OCI-LY7 (cell line): ENCODE measurements around the gene TTF2. TPM values are rescaled to one million over a fixed set of nuclear protein-coding genes. Genes with fewer than 3 reads are reported as not detected.

Source experiments
- BruUV-seq: library from RNA; stranded (reverse); fragments of 400-500 nt; replicated peaks from 2 replicates; lab custom pipeline; 2021; lab: Mats Ljungman, UMichigan
- CTCF ChIA-PET: fragments of 300-600 bp; sonication (Branson Sonifier 250); formaldehyde crosslinking; loops from one replicate; lab custom pipeline; 2022; ENCODE audit warnings: antibody characterized with exemption; ENCODE audit not compliant: unreplicated experiment; lab: Charles Lee
- POLR2A ChIA-PET: fragments of 300-600 bp; sonication (Branson Sonifier 250); formaldehyde crosslinking; loops from one replicate; lab custom pipeline; 2022; ENCODE audit warnings: antibody characterized with exemption; lab: Charles Lee
- DNase-seq: peaks from one replicate; pipeline ENCODE4 v3.0.0-alpha.2; 2015; ENCODE audit warnings: low spot score
- H2AFZ ChIP-seq: fragments of 200-600 bp; sonication (generic), shearing (Covaris generic); 2 replicates; pipeline ENCODE4 v1.6.1; 2014; ENCODE audit warnings: mild to moderate bottlenecking, antibody characterized with exemption, low read length, moderate library complexity
- H3K27ac ChIP-seq: fragments of 200-600 bp; sonication (generic); 2 replicates; pipeline ENCODE4 v1.5.1; 2014; ENCODE audit warnings: mixed run types, low read depth, mild to moderate bottlenecking, moderate library complexity, low read length, inconsistent platforms; ENCODE audit not compliant: poor library complexity, severe bottlenecking
- H3K36me3 ChIP-seq: fragments of 200-600 bp; sonication (generic); 2 replicates; pipeline ENCODE4 v1.6.1; 2014; ENCODE audit warnings: mild to moderate bottlenecking, antibody characterized with exemption, low read length, moderate library complexity, mixed read lengths; ENCODE audit not compliant: insufficient read depth
- H3K4me1 ChIP-seq: fragments of 200-600 bp; sonication (generic); 2 replicates; pipeline ENCODE4 v1.5.1; 2014; ENCODE audit warnings: mild to moderate bottlenecking, low read length; ENCODE audit not compliant: insufficient read depth, poor library complexity, severe bottlenecking
- H3K4me2 ChIP-seq: fragments of 200-600 bp; sonication (generic); 2 replicates; pipeline ENCODE4 v1.6.1; 2014; ENCODE audit warnings: mild to moderate bottlenecking, low read length
- H3K4me3 ChIP-seq: fragments of 200-600 bp; sonication (generic); 2 replicates; pipeline ENCODE4 v1.5.1; 2014; ENCODE audit warnings: mild to moderate bottlenecking, low read depth, low read length; ENCODE audit not compliant: poor library complexity, severe bottlenecking
- H3K79me2 ChIP-seq: fragments of 200-600 bp; sonication (generic); 2 replicates; pipeline ENCODE4 v1.6.1; 2016; ENCODE audit warnings: low read depth, mild to moderate bottlenecking, low read length, moderate library complexity, mixed read lengths; ENCODE audit not compliant: insufficient read depth
- H3K9me2 ChIP-seq: fragments of 200-600 bp; sonication (generic); 2 replicates; pipeline ENCODE4 v1.6.1; 2016; ENCODE audit warnings: mild to moderate bottlenecking, low read length, mixed read lengths; ENCODE audit not compliant: insufficient read depth
- H3K9me3 ChIP-seq: fragments of 200-600 bp; sonication (generic); 2 replicates; pipeline ENCODE4 v1.6.1; 2014; ENCODE audit warnings: mild to moderate bottlenecking, mixed run types, low read length, mixed read lengths
- H4K20me1 ChIP-seq: fragments of 200-600 bp; sonication (generic); 2 replicates; pipeline ENCODE4 v1.6.1; 2014; ENCODE audit warnings: mild to moderate bottlenecking, antibody characterized with exemption, low read length, moderate library complexity, mixed read lengths; ENCODE audit not compliant: insufficient read depth
- CTCF ChIP-seq: fragments of 200-600 bp; sonication (generic); conservative IDR thresholded peaks from 2 replicates; pipeline ENCODE4 v1.5.1; 2014; ENCODE audit warnings: mild to moderate bottlenecking, antibody characterized with exemption, low read length, moderate library complexity, mixed read lengths
- EZH2phosphoT487 ChIP-seq: fragments of 200-600 bp; sonication (generic); IDR thresholded peaks from 2 replicates; pipeline ENCODE4 v1.6.1; 2018; ENCODE audit warnings: low read depth, borderline replicate concordance, mild to moderate bottlenecking, mixed run types, antibody characterized with exemption, low read length, moderate library complexity, mixed read lengths
- intact Hi-C: fragments of 100-400 bp; cut with micrococcal nuclease; formaldehyde crosslinking; loops from one replicate; pipeline ENCODE4 v1.10.0; 2022; ENCODE audit not compliant: unreplicated experiment
- total RNA-seq, 2 experiments: library from RNA; depleted of rRNA in 1 of 2; stranded (reverse); fragments of >200 nt in 1 of 2; shearing (Covaris generic) in 1 of 2; gene quantifications; 2 replicates each; pipeline ENCODE4 v1.2.3, GENCODE V29; 2014 to 2022

TTF2 gene
- total RNA-seq, 2 experiments from 2014 or later = 81.3 to 133 TPM

- no peaks in the 10 kb centered on the region for H3K79me2 ChIP-seq
- ChIA-PET POLR2A (interaction anchor here (0.6 to 1.6 kb wide), 3 partner anchors 16 to 549 kb away, joined by 3 to 5 read pairs (median 3); partner anchors contain the start of gene TTF2), CTCF (no interaction called here)
- H3K27ac ChIP-seq = no peak overlapping the region
- H3K4me2 ChIP-seq = no peak overlapping the region
- intact Hi-C loops = no loop called here
- peaks cover 12% of the 10 kb centered on the region for H3K4me1 ChIP-seq
- H3K4me3 ChIP-seq = no peak overlapping the region
- TF ChIP-seq CTCF (no peak), EZH2phosphoT487 (no peak)
- no peak overlapping the region for H2AFZ ChIP-seq
- H3K36me3 ChIP-seq = peaks cover 14% of the 10 kb centered on the region
- BruUV-seq = no TSS peak
- DNase-seq = no peak
- H4K20me1 ChIP-seq = no peaks in the 10 kb centered on the region
- H3K9me2 ChIP-seq = no peaks in the 10 kb centered on the region
- H3K9me3 ChIP-seq = no peaks in the 10 kb centered on the region
Observed at GRCh38 chr1:117044217-117044616, 15.9 kb upstream of the TTF2 start.

GRCh38 chr1:117045644-117046043 lies 14.5 kb upstream of the TTF2 start:
- TF ChIP-seq EZH2phosphoT487 (no peak), CTCF (no peak)
- no peak for DNase-seq

GRCh38 chr1:117046781-117047180 lies 13.3 kb upstream of the TTF2 start:
- Histone ChIP-seq H4K20me1 (no peaks in the 10 kb centered on the region), H3K4me2 (no peak overlapping the region), H3K36me3 (peaks cover 14% of the 10 kb centered on the region), H3K9me2 (no peaks in the 10 kb centered on the region), H3K79me2 (no peaks in the 10 kb centered on the region), H3K4me3 (no peak overlapping the region), H3K4me1 (peaks cover 22% of the 10 kb centered on the region), H3K27ac (no peak overlapping the region), H3K9me3 (no peaks in the 10 kb centered on the region), H2AFZ (no peak overlapping the region)
- ChIA-PET CTCF (no interaction called here), POLR2A (no interaction called here)
- BruUV-seq = no TSS peak
- TF ChIP-seq EZH2phosphoT487 = no peak
- no peak for TF ChIP-seq CTCF
- intact Hi-C loops = no loop called here
- DNase-seq = no peak

More at GRCh38 chr1:117045644-117046043, 14.5 kb upstream of the TTF2 start:
- H3K27ac ChIP-seq = no peak overlapping the region
- no peaks in the 10 kb centered on the region for H3K79me2 ChIP-seq
- ChIA-PET CTCF (no interaction called here), POLR2A (no interaction called here)
- no peaks in the 10 kb centered on the region for H3K9me3 ChIP-seq
- H3K4me2 ChIP-seq = no peak overlapping the region
- H3K4me3 ChIP-seq = no peak overlapping the region
- BruUV-seq = no TSS peak
- H3K36me3 ChIP-seq = peaks cover 14% of the 10 kb centered on the region
- H3K9me2 ChIP-seq = no peaks in the 10 kb centered on the region
- peaks cover 14% of the 10 kb centered on the region for H3K4me1 ChIP-seq
- no peak overlapping the region for H2AFZ ChIP-seq
- intact Hi-C loops = no loop called here
- H4K20me1 ChIP-seq = no peaks in the 10 kb centered on the region
